Stimulated activated CD4-positive, alpha-beta T cell treated with anti-CD3 and anti-CD28 coated beads, Interleukin-1b, Interleukin-23, amount 100 ng/mL, for 48 hours (primary cell): ENCODE results near the gene ID1.
"Not testable (repeated sequence)": the region's sequence is repeated elsewhere in the genome, so short reads cannot be mapped to it uniquely, and the experiment has no call there.

Experiments used
- DNase-seq: peaks from one replicate; pipeline ENCODE4 v3.0.0-alpha.2; 2020

Gene ID1

DNA sequence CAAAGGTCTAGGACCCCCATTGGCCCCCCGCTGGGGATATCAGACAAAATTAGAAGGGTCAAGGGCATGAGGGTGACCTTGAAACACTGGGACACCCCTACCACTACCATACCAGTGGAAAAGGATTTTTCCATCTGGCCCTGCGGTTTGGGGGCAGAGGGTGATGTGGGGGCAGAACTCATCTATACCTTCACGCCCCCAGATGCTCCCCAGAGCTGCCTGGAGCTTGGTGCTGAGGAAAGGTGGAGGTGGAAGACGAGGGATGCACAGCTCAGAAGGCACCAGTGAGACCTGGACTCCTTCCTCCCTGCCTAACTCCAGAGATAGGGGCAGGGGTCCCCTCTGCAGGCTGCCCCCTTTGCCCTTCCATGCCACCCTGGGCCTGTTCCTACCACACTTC lies 33.7 kb downstream of the ID1 start:
- DNase-seq, result no peak

DNA sequence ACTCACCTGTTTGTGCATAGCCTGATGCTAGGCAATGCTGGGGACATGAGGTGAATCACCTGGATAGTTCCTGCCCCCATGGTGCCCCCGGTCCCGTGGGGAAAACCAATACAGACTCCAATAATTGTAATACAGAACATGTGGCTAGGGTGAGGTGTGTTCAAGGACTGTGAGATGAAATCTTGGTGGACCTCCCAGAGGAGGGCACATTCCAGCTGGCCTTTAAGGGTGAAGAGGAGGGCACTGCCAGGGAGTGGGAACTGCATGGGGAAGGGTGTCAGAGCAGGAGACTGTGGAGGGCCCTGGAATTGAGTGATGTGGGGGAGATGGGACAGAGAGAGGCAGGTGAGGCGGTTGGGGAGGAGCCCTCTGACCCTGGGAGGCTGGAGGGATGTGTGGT lies 35.2 kb downstream of the ID1 start:
- no peak for DNase-seq

DNA sequence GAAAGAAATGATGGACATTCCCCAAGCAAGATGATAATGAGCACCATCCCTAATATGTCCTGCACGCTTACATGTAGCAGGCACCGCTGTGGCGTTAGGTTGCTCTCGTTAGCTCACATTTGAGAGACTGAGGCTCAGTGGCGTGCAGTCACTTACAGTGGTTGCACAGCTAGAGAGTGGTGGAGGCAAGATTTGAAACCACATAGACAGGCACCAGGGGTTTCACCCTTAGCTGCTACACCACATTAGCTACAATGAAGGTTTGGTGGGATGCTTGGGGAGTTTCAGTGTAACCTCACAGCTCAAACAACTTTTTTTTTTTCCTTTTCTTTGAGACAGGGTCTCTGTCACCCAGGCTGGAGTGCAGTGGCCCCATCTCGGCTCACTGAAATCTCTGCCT lies 36.3 kb downstream of the ID1 start:
- no peak for DNase-seq

DNA sequence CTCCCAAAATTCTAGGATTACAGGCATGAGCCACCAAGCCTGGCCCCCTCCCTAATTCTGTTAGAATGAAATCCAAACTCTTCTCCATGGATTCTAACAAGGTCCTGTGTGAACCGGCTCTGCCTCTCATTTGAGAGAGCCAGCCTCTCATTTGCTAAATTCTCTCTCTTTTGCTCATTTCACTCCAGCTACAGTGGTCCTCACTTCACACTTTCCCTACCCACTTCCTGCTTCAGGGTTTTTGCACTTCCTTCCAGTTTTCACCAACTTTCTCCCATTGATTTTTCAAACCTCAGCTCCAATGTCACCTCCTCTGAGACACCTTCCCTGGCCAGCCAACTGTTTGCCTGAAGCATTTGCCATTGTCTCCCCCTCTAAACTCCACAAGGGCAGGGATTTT lies 37.7 kb downstream of the ID1 start:
- no peak for DNase-seq

DNA sequence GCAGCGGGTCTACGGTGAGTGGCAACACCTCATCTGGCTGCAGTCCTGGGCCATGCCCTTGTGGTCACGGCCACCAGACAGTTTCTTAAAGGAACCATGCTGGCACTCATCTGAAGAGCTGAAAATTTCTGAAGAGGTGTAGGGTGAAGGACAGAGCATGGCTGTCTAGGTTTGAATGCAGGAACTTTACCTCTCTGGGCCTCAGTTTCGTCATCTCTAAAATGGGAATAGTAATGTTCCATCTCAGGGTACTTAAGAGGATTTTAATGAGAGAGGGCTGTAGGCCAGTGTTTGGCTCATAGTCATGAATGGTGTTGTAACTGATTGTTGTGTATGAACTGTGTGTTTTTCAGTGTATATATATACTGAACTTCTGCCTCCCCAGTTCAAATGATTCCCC lies 38.4 kb downstream of the ID1 start:
- no peak for DNase-seq

DNA sequence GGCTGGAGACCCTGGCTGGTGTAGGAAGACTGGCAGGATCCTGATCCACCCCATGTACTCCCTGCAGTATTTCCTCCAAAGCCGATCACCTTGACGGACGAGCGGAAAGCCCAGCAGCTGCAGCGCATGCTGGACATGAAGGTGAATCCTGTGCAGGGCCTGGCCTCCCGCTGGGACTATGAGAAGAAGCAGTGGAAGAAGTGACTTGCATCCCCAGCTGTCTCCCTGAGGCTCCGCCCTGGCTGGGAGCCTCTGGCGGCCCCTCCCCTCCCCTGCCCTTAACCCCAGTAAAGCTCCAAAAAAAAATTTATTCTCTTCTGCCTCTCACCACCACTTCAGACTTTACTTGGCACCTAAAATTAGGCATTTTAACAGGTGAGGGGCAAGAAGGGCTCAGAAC lies 39.6 kb downstream of the ID1 start:
- no peak for DNase-seq

DNA sequence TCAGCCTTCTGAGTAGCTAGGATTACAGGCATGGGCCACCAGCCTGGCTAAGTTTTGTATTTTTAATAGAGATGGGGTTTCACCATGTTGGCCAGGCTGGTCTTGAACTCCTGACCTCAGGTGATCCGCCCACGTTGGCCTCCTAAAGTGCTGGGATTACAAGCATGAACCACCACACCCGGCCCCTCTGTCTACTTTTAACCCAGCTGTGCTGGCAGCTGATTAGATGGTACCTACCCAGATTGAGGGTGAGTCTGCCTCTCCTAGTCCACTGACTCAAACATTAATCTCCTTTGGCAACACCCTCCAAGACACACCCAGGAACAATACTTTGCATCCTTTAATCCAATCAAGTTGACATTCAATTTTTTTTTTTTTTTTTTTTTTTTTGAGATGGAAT lies 43.0 kb downstream of the ID1 start:
- not testable (repeated sequence) for DNase-seq

DNA sequence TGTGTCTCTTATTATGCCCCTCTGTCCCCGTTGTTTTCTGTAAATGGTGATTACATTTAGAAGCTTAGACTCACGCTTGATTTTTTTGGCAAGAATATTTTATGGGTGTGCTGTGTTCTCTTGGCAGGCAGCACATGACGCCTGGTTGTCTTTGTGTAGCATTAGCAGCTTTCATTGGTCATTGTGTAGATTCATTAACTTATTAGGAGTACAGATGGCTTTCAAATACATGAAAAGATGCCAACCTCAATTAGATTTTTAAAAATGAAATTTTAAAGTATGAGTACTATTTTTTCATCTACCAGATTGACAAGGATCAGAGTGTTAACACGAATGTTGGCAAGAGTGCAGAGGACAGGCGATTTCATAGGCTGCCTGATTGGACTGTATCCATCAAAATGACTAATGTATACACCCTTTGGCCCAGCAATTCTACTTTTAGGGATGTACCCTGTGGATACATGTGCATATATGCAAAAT lies 47.9 kb downstream of the ID1 start:
- no peak for DNase-seq

DNA sequence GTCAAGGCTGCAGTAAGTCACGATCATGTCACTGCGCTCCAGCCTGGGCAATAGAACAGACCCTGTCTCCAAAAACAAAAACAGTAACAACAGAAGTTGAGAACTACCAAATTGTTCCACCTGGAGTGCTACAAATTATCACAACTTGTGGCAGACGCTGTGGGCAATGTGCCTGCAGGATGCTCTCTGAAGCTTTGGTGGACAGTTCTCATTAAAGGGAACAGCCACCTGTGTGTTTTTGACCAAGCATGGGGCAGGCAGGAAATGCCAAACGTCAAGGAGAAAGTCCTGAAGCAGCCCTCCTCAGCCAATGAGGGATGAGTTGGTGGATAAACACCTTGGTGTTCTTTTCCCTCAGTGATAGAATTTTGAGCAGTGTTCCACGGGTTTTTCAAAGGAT lies 48.5 kb downstream of the ID1 start:
- no peak for DNase-seq

DNA sequence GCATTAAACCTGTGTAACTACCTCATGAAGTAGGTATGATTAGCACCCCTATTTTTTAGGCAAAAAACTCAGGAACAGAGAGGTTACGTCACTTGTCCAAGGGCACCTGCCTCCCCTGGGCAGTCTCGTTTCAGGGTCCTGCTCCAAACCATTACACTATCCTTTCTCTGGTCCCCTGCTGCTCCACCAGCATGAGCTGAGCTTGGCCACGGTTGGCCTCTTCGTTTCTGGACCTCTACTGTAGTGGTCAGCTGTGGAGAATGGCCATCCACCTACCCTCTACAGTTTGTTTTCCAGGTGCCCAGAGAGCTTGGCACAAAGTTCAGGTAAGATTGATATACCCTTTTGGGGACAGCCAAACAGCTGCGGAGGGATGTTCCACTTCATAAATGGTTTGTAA lies 49.4 kb downstream of the ID1 start:
- DNase-seq, result no peak
